NB4 (cell line): ENCODE data around the gene ACE.

Source experiments
- CTCF ChIP-seq: IDR thresholded peaks from one replicate; pipeline ENCODE4 v1.5.1; 2012; ENCODE audit warnings: low read depth, low read length
- POLR2A ChIP-seq: IDR thresholded peaks from 2 replicates; pipeline ENCODE4 v1.6.1; 2011; ENCODE audit warnings: mild to moderate bottlenecking; ENCODE audit not compliant: insufficient read length; ENCODE audit errors: extremely low read depth

GRCh38 chr17:63486317-63487013, 9.6 kb downstream of the ACE start:
- TF ChIP-seq CTCF (no peak), POLR2A (no peak)
